Measurements from ENCODE around the gene SMIM35.

GRCh38 chr11:118045191-118045590, 41.6 kb downstream of the SMIM35 start:
- no peak for TF ChIP-seq CTCF (IDR thresholded peaks at IDR 0.05)
- TF ChIP-seq EP300 (IDR thresholded peaks at IDR 0.05; ENCODE audit: low read depth): no peak
- TF ChIP-seq POLR2A (IDR thresholded peaks at IDR 0.05): no peak
- no peak for TF ChIP-seq POLR2AphosphoS5 (IDR thresholded peaks at IDR 0.05)

All from transverse colon (tissue), 4 donors.